Measurements from ENCODE around the gene EIF3I. TPM values are rescaled to one million over a fixed set of nuclear protein-coding genes. Genes with fewer than 3 reads are reported as not detected.

The EIF3I gene
- total and polyA plus RNA-seq, 2 experiments from 2014 or later: 228 to 274 TPM

DNA sequence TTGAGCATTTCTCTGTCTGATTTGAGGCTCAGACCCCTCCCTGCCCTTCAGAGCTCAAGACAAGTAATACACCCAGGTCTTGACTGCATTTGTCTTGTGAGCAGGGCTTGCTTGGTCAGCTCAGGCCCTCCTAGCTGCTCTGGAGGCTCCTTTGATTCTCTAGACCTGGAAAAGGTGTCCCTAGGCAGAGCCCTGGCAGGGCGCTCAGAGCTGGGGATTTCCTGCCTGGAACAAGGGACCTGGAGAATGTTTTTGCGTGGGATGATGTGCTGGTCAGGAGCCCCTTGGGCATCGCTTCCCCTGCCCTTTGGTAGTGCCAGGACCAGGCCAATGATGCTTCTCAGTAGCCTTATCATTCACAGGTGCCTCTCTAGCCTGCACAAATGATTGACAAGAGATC, 26.7 kb upstream of the EIF3I start:
- no peak overlapping the region for H3K4me3 ChIP-seq
- DNase-seq (ENCODE audit: low spot score): no peak
- peaks cover 45% of the 10 kb centered on the region for H3K36me3 ChIP-seq (ENCODE audit: insufficient read depth)
- H3K27me3 ChIP-seq (ENCODE audit: insufficient read depth): no peaks in the 10 kb centered on the region
- H3K4me2 ChIP-seq: no peak overlapping the region
- no peak overlapping the region for H2AFZ ChIP-seq
- H3K4me3 Mint-ChIP-seq: no peak overlapping the region
- TF ChIP-seq JUNB (IDR thresholded peaks at IDR 0.05; ENCODE audit: unreplicated experiment): no peak
- no peak for TF ChIP-seq ZNF331 (CRISPR knock-in tag; IDR thresholded peaks at IDR 0.05; ENCODE audit: low read depth)
- TF ChIP-seq, protein P1, sequence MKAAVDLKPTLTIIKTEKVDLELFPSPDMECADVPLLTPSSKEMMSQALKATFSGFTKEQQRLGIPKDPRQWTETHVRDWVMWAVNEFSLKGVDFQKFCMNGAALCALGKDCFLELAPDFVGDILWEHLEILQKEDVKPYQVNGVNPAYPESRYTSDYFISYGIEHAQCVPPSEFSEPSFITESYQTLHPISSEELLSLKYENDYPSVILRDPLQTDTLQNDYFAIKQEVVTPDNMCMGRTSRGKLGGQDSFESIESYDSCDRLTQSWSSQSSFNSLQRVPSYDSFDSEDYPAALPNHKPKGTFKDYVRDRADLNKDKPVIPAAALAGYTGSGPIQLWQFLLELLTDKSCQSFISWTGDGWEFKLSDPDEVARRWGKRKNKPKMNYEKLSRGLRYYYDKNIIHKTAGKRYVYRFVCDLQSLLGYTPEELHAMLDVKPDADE (IDR thresholded peaks at IDR 0.05): no peak
- TF ChIP-seq EZH2phosphoT487 (IDR thresholded peaks at IDR 0.05; ENCODE audit: unreplicated experiment): no peak
- no peak for TF ChIP-seq CREB1 (CRISPR knock-in tag; IDR thresholded peaks at IDR 0.05; ENCODE audit: low read depth)
- TF ChIP-seq STAT1 (IDR thresholded peaks at IDR 0.05; ENCODE audit: unreplicated experiment): no peak
- no peaks in the 10 kb centered on the region for H3K9me2 ChIP-seq (ENCODE audit: insufficient read depth)
- no peak overlapping the region for H3K27ac Mint-ChIP-seq
- H3K27me3 Mint-ChIP-seq (ENCODE audit: insufficient read depth, low read depth, poor library complexity): peaks cover 22% of the 10 kb centered on the region
- peaks cover 30% of the 10 kb centered on the region for H3K4me1 Mint-ChIP-seq
- no peak overlapping the region for H3K27ac ChIP-seq (ENCODE audit: low read depth)
- peaks cover 79% of the 10 kb centered on the region for H3K36me3 Mint-ChIP-seq (ENCODE audit: low read depth)
- ATAC-seq: no peak
- peaks cover 4% of the 10 kb centered on the region for H4K20me1 ChIP-seq (replicated peaks; ENCODE audit: insufficient read depth)
- H3K4me1 ChIP-seq (ENCODE audit: insufficient read depth): peaks cover 17% of the 10 kb centered on the region
- H3K79me2 ChIP-seq (replicated peaks; ENCODE audit: insufficient read depth): no peaks in the 10 kb centered on the region
- peaks cover 25% of the 10 kb centered on the region; the same call in 1 of the 2 replicates for H3F3A ChIP-seq (replicated peaks; ENCODE audit: low read depth)
- H3K9me3 Mint-ChIP-seq: no peaks in the 10 kb centered on the region; the same call in 2 of the 3 replicates

GRCh38 chr1:32195972-32196823, 26.0 kb upstream of the EIF3I start:
- Histone ChIP-seq H3K4me3 (no peak overlapping the region), H2AFZ (no peak overlapping the region), H3K27me3 (ENCODE audit: insufficient read depth) (no peaks in the 10 kb centered on the region), H3K36me3 (ENCODE audit: insufficient read depth) (peaks cover 41% of the 10 kb centered on the region), H4K20me1 (replicated peaks; ENCODE audit: insufficient read depth) (peaks cover 4% of the 10 kb centered on the region), H3K27ac (ENCODE audit: low read depth) (no peak overlapping the region), H3F3A (replicated peaks; ENCODE audit: low read depth) (peaks cover 27% of the 10 kb centered on the region; the same call in 1 of the 2 replicates), H3K79me2 (replicated peaks; ENCODE audit: insufficient read depth) (no peaks in the 10 kb centered on the region), H3K4me2 (no peak overlapping the region), H3K4me1 (ENCODE audit: insufficient read depth) (peaks cover 18% of the 10 kb centered on the region), H3K9me2 (ENCODE audit: insufficient read depth) (no peaks in the 10 kb centered on the region)
- H3K9me3 Mint-ChIP-seq: no peaks in the 10 kb centered on the region; the same call in 2 of the 3 replicates
- no peak for ATAC-seq
- no peak for DNase-seq (ENCODE audit: low spot score)
- TF ChIP-seq, protein P2, sequence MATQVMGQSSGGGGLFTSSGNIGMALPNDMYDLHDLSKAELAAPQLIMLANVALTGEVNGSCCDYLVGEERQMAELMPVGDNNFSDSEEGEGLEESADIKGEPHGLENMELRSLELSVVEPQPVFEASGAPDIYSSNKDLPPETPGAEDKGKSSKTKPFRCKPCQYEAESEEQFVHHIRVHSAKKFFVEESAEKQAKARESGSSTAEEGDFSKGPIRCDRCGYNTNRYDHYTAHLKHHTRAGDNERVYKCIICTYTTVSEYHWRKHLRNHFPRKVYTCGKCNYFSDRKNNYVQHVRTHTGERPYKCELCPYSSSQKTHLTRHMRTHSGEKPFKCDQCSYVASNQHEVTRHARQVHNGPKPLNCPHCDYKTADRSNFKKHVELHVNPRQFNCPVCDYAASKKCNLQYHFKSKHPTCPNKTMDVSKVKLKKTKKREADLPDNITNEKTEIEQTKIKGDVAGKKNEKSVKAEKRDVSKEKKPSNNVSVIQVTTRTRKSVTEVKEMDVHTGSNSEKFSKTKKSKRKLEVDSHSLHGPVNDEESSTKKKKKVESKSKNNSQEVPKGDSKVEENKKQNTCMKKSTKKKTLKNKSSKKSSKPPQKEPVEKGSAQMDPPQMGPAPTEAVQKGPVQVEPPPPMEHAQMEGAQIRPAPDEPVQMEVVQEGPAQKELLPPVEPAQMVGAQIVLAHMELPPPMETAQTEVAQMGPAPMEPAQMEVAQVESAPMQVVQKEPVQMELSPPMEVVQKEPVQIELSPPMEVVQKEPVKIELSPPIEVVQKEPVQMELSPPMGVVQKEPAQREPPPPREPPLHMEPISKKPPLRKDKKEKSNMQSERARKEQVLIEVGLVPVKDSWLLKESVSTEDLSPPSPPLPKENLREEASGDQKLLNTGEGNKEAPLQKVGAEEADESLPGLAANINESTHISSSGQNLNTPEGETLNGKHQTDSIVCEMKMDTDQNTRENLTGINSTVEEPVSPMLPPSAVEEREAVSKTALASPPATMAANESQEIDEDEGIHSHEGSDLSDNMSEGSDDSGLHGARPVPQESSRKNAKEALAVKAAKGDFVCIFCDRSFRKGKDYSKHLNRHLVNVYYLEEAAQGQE (IDR thresholded peaks at IDR 0.05; ENCODE audit: unreplicated experiment): no peak
- TF ChIP-seq ZNF462 (CRISPR knock-in tag; IDR thresholded peaks at IDR 0.05) (no peak), EZH2phosphoT487 (IDR thresholded peaks at IDR 0.05; ENCODE audit: unreplicated experiment) (no peak)
- TF ChIP-seq, protein P1 (IDR thresholded peaks at IDR 0.05): no peak
- no peak overlapping the region for H3K4me3 Mint-ChIP-seq
- H3K27me3 Mint-ChIP-seq (ENCODE audit: insufficient read depth, low read depth, poor library complexity): peaks cover 22% of the 10 kb centered on the region
- no peak overlapping the region for H3K27ac Mint-ChIP-seq
- H3K36me3 Mint-ChIP-seq (ENCODE audit: low read depth): peaks cover 72% of the 10 kb centered on the region
- peaks cover 30% of the 10 kb centered on the region for H3K4me1 Mint-ChIP-seq

All from GM23338 (cell line).